LNCAP (cell line): ENCODE data around the gene CHID1.

ENCODE experiments used
- CTCF ChIP-seq: fragments of 450-650 bp; IDR thresholded peaks from 2 replicates; pipeline ENCODE4 v1.5.1; 2017; ENCODE audit warnings: mild to moderate bottlenecking

Gene CHID1

GRCh38 chr11:870418-870817 lies 40.2 kb downstream of the CHID1 start:
- no peak for TF ChIP-seq CTCF

DNA sequence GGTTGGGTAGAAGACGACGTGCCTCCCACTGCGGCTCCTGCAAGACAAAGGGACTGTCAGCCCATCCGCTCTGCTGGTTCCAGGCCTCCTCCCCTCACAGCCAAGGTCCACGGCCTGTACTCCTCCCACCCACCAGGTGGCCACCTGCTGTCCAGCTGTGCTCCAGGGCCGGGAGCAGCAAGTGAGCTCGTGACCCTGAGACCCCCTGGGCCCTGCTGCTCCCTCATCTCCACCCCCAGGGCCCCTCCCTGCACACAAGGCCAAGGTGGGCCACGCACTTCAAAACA lies 40.5 kb downstream of the CHID1 start:
- no peak for TF ChIP-seq CTCF

- no peak for TF ChIP-seq CTCF
These were observed 41.0 kb downstream of the CHID1 start for GRCh38 chr11:869399-870126.

DNA sequence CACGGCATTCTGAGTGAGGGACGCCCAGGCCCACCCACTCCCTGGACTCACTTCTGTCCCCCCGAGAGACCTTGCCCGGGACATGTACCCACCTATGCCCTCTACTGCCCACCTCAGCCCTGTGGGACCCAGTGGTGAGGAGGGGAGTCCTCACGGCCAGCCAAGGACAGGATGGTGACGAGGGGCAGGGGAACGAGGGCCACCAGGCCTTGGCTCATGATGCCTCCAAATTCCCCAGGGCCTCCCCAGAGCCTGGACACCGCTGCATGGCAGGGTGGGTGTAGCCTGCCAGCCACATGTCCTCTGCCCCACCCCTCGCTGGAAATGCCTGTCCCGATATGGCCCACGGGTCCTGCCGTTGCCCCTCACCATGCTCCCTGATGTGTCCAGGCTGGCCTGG lies 41.8 kb downstream of the CHID1 start:
- no peak for TF ChIP-seq CTCF

- TF ChIP-seq CTCF, result no peak
These were observed 42.2 kb downstream of the CHID1 start for GRCh38 chr11:868394-868793.

DNA sequence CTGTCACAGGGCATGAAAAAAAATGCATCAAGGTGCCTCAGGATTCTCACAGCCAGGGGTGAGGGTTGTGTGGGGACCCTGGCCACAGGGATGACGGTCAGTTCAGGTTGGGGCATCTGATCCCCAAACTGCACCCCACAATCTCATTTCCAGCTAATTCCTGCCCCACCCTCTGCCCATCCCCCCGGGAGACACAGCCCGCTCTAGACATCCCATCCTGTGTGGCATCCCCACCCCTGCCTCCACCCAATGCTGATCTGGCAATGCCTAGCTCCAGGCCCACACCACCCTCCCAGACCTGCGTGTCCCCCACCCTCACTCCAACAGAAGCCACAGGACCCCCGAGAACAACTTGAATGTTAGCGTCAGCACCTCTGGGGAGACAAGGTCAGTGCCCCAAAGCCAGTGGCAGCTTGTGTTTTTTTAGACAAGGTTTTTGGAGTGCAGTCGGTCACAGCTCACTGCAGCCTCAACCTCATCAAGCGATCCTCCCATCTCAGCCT lies 42.7 kb downstream of the CHID1 start:
- no peak for TF ChIP-seq CTCF

DNA sequence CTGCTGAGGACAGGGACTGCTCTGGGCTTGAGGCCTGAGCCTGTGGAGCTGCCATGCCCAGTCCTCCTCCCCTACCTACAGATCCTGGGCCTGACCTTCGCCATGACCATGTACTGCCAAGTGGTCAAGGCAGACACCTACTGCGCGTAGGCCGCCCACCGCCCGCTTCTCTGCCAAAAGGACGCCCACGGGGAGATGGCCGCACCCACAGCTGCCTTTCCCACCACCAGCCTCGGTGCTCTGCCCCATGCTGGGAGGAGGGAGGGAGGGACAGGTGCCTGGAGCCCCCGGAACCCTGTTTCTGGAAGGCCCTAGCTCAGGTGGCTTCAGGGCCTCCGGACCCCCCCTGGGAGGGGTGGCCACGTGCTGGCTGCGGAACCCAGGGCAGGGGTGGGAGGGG lies 44.1 kb downstream of the CHID1 start:
- TF ChIP-seq CTCF, result no peak
